Endothelial cell of umbilical vein (primary cell): ENCODE results near the gene RFFL.

Source experiments
- EZH2 ChIP-seq: IDR thresholded peaks from 2 replicates; pipeline ENCODE4 v1.6.1; 2012; ENCODE audit warnings: borderline replicate concordance, low read depth, mild to moderate bottlenecking, moderate library complexity, low read length, inconsistent platforms; ENCODE audit not compliant: severe bottlenecking
- FOS ChIP-seq: IDR thresholded peaks from 2 replicates; pipeline ENCODE4 v1.6.1; 2011; ENCODE audit warnings: mild to moderate bottlenecking, low read length, moderate library complexity, borderline replicate concordance; ENCODE audit not compliant: insufficient read depth
- GATA2 ChIP-seq: IDR thresholded peaks from 2 replicates; pipeline ENCODE4 v1.7.0; 2011; ENCODE audit warnings: low read depth, mild to moderate bottlenecking, moderate library complexity, mixed read lengths, low read length; ENCODE audit not compliant: insufficient read length, insufficient read depth
- JUN ChIP-seq: IDR thresholded peaks from 2 replicates; pipeline ENCODE4 v1.6.1; 2011; ENCODE audit warnings: borderline replicate concordance, low read depth; ENCODE audit not compliant: insufficient read length, insufficient read depth
- MAX ChIP-seq: IDR thresholded peaks from 2 replicates; pipeline ENCODE4 v1.6.1; 2011; ENCODE audit not compliant: insufficient read depth, insufficient read length
- MYC ChIP-seq: IDR thresholded peaks from one replicate; pipeline ENCODE4 v1.6.1; 2011; ENCODE audit warnings: mild to moderate bottlenecking, low read depth, low read length
- POLR2A ChIP-seq: IDR thresholded peaks from 2 replicates; pipeline ENCODE4 v1.6.1; 2012; ENCODE audit warnings: low read depth, mild to moderate bottlenecking, control low read depth, low read length
- POLR2AphosphoS5 ChIP-seq: IDR thresholded peaks from 2 replicates; pipeline ENCODE4 v1.6.1; 2012; ENCODE audit warnings: low read depth, mild to moderate bottlenecking, control low read depth, low read length, moderate library complexity; ENCODE audit not compliant: insufficient read depth
- TF ChIP-seq, protein P1 (sequence below), 2 donors: IDR thresholded peaks; 1 replicate in 1 of 2; 2 replicates in 1 of 2; pipeline ENCODE4 v1.5.1; 2011; ENCODE audit warnings: low read length in 2 of 2, mild to moderate bottlenecking in 2 of 2, moderate library complexity in 2 of 2, control low read depth in 1 of 2, inconsistent platforms in 1 of 2, low read depth in 1 of 2; ENCODE audit not compliant: insufficient read depth in 1 of 2; ENCODE audit errors: extremely low read depth in 1 of 2

- TF ChIP-seq, protein P1, sequence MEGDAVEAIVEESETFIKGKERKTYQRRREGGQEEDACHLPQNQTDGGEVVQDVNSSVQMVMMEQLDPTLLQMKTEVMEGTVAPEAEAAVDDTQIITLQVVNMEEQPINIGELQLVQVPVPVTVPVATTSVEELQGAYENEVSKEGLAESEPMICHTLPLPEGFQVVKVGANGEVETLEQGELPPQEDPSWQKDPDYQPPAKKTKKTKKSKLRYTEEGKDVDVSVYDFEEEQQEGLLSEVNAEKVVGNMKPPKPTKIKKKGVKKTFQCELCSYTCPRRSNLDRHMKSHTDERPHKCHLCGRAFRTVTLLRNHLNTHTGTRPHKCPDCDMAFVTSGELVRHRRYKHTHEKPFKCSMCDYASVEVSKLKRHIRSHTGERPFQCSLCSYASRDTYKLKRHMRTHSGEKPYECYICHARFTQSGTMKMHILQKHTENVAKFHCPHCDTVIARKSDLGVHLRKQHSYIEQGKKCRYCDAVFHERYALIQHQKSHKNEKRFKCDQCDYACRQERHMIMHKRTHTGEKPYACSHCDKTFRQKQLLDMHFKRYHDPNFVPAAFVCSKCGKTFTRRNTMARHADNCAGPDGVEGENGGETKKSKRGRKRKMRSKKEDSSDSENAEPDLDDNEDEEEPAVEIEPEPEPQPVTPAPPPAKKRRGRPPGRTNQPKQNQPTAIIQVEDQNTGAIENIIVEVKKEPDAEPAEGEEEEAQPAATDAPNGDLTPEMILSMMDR (IDR thresholded peaks at IDR 0.05; ENCODE audit: extremely low read depth in 1 of 2, insufficient read depth in 1 of 2, low read depth in 1 of 2, low read length in 2 of 2) = no peak
- TF ChIP-seq EZH2 (no peak), POLR2A (no peak), JUN (no peak), POLR2AphosphoS5 (no peak), MAX (no peak), GATA2 (no peak), FOS (no peak), MYC (no peak)
These were observed 72.6 kb downstream of the RFFL start for GRCh38 chr17:34990921-34991365.
